HG03342 (cell line): Measurements from ENCODE around the gene AK5.
"Not testable (repeated sequence)": the region's sequence is repeated elsewhere in the genome, so short reads cannot be mapped to it uniquely, and the experiment has no call there.

ENCODE experiments used
- ATAC-seq: cut with Tn5 transposase; IDR thresholded peaks from one replicate; pipeline ENCODE4 v1.9.1; 2021; ENCODE audit warnings: mild to moderate bottlenecking, moderate library complexity; ENCODE audit not compliant: unreplicated experiment

Gene AK5

DNA sequence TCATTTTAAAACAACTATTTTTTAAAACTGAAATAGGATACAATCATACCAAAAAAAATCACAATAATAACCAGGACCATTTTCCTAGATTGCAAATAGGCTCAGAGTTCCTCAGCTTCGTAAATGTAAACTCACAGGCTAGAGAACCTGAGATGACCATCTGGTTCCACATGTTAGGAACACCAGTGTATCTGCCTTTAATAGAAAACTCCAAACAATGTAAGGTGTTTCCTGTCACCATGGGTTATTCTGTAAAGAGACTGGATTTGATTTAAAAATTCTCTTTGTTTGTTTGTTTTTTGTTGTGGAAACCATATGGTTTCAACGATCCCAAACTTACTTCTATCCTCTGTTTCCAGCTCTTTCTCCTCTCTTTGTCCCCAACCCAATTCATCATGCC is 203.1 kb downstream of the AK5 start:
- ATAC-seq, result no peak

DNA sequence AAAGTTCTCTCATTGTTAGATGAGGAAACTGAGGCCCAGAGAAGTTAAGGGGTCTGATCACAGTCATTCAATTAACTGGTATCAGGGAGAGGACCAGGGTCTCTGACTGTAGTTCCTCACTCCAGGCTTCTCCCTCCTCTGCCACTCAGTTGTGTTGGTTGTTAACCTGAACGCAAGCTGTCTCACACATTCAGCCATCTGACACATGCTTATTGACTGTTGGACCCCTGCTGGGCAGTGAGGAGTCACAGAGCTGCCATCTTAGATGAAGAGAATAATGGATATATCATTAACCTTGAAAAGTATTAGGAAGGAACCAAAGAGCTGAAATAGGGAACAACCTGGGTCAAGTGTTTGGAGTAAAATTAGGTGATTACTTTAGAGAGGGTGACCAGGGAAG is 205.8 kb downstream of the AK5 start:
- ATAC-seq, result no peak

DNA sequence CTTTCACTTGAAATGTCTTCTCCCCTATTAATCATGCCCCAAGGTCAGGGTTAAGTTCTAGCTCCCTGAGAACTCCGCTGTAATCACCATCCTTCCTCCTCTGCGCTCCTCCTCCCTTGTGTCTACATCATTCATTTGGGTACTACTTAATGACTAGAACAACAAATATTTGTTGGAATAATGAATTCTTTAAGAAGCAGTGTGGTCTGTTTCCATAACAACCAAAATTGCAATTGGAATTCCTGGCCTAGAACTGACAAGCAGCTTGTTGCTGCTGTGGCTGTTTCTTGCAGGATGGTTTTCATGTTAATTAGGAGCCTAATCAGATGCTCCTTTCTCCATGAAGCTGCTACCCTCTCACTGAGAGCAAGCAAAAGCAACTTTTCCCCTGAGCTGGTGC is 208.1 kb downstream of the AK5 start:
- ATAC-seq, result no peak

DNA sequence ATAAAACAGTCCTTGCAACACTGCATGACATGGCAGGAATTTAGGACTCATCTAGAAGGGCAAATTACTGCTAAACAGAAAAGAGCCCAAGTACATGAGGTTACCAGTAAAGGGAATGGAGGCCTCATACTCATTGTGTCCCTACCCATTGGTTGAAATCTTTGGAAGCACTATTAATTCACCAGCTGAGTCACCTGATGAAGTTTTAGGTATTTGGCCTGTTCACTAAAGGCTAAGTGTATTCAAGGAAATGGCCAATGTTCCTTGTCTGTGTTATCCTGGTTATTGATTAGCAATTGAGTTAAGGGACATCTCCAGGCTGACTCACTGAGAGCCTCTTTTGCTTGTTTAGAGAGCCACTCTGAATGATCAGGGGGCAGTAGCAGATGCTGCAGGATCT is 212.2 kb downstream of the AK5 start:
- no peak for ATAC-seq

DNA sequence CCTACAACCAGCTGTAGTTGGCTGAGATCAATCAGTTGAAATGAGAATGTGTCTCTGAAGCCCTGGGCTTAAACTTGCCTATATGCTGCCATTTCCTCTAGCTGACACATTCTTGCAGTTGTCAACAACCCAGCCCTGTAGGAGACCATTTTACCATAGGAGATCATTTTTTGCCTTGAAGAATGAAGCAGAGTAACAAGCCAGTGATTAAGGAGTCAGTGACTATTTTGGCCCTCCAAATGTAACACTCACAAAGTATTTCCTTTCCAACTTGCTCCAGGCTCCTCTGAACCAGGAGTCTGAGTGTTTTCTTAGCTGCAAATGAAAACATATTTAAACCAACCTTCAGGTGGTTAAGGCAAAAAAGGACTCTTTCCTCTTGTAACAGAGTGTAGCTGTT is 217.1 kb downstream of the AK5 start:
- ATAC-seq, result no peak

DNA sequence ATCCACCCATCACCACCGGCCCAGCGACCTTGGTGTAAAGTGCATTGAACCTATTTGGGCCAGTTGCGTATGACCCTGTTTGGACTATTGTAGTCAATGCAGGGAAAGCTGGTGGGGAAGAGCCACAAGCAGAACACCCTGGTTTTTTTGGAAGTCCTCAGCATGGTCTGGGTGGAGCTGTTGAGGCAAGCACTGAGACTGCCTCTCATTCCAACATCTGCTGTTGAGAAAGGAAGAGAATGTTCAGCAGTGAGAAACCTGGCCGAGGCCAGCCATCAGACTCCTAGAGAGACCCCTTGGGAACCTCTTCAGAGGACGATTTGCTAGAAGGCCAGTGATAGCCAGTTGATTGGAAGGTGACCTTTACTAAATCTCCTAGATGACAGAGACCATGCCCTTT is 217.6 kb downstream of the AK5 start:
- ATAC-seq, result no peak

DNA sequence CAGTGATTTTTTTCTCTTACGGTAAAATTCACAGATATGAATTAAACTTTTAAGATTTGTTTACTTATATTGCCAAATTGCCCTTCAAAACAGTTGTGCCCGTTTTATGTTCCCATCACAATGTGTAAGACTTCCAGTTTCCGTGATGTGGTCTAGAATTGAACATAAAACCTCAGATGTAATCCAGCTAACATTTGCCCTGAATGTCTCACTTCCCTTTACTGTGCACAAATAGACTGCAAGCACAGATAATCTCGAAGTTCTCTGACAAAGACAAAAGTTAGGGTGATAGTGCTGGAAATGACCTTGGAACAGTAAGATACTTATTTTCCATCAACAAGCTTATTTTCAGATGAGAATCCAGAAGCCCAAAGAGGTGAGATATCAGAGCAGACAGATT is 223.2 kb downstream of the AK5 start:
- ATAC-seq, result peak; percentile 51

DNA sequence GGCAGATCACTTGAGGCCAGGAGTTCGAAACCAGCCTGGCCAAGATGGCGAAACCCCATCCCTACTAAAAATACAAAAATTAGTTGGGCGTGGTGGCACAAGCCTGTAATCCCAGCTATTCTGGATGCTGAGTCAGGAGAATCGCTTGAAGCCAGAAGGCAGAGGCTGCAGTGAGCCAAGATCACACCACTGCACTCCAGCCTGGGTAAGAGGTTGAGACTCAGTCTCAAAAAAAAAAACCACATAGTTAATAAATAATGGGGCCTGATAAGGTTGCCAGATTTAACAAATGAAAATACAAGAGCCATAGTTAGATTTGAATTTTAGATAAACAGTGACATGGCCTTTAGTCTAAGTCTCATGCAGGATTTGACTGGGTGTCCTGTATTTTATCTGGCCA is 225.0 kb downstream of the AK5 start:
- no peak for ATAC-seq

DNA sequence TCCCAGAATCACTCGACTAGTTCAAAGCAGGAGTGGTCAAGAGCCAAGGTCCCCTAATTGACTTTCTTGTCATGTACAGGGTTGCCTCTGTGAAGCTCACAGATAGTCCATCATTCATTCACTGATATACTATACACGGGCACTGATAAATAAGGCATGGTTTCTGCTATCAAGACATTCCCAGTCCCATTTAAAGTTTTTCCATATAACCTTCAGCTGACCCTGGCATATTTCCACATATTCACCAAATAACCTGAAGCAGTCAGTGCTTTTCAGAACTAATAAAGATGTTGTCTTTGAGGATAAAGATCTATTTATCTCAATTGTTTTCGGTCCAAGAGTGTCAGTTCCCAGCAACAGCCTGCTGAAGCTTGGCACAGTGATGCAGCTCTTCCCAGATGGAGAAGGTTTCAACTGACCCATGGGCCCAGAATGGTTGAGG is 227.3 kb downstream of the AK5 start:
- no peak for ATAC-seq

DNA sequence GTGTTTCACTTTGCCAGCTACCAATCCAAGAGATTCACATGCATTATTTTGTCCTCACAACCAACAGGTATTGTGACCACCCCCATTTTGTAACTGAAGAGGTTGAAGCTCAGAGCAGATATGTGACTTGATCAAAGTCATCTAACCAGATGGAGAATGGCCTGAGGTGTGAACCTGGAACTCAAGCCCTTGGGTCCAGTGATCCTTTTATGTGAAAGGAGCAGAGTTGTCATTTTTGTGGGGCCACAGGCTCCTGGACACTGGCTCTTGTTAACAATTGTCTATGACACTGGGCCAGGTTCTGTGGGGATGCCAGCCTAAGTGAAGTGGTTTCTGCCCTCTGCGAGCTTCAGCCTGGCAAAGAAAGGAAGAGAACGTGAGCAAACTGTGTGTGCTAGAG is 228.1 kb downstream of the AK5 start:
- no peak for ATAC-seq

DNA sequence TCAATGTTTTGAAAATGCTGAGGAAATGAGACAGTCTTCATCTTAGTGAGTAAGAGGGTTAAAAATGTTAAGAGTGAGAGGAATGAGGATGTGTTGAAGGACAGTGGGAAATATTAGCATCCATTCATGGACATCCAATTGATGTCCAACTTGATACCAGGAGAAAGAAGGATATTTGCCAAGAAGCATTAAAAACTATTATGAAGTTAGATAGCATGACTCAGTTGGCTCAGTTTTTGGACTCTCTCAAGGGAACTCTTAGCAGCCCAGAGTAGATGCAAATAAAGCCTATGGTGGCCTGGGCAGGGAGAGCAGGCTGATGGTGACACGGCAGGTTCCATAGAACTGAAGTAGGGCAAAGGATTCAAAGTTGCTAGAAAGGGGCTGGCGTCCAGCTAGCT is 229.6 kb downstream of the AK5 start:
- ATAC-seq, result no peak

DNA sequence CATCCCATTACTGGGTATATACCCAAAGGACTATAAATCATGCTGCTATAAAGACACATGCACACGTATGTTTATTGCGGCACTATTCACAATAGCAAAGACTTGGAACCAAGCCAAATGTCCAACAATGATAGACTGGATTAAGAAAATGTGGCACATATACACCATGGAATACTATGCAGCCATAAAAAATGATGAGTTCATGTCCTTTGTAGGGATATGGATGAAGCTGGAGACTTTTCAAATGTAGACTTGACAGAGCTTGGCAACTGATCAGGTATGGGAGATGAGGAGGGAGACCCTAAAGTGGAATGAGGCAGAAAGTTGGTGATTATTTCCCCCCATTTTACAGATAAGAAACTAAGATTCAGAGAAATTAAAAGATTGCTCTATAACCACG is 230.8 kb downstream of the AK5 start:
- ATAC-seq, result not testable (repeated sequence)

DNA sequence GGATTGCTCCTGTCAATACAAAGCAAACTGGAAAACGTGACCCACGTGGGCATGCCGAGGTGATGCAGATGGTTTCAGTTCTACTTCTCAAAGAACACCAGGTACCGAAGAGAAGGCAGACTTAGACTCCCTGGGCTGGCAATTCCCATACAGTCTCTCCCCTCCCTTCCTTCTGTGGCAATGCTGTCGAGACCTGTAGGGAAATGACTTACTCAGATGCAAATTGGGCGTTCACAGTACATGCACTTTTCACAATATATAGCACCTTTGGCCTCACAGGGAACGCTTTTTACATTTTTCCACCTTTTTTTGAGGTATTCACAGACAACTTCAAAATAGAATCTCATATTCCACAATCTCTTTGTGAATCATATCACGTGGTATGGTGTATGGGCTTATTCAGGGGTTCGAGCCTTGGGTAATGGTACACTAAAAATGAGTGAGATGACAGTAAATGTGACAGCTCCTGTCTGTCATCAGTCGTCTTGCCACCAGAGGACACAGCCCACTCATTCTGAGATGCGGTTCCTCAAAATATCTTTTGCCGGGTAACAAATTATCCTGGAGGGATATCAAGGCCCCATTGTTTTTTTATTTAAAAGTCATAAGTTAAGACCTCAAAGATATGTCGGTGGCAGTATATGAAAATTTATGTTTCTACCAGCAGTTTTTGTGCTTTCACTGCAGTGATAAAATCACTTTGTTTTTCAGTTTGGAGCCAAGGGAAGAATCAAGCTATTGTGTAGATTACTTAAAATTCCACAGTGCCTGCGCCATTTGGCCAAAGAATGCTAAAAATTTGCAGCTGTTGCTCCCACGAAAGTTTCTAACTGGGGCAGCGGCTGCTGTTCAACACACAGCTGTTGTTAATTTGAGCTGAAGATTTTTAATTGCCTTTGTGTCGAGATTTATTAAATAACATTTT is 232.3 kb downstream of the AK5 start:
- no peak for ATAC-seq

DNA sequence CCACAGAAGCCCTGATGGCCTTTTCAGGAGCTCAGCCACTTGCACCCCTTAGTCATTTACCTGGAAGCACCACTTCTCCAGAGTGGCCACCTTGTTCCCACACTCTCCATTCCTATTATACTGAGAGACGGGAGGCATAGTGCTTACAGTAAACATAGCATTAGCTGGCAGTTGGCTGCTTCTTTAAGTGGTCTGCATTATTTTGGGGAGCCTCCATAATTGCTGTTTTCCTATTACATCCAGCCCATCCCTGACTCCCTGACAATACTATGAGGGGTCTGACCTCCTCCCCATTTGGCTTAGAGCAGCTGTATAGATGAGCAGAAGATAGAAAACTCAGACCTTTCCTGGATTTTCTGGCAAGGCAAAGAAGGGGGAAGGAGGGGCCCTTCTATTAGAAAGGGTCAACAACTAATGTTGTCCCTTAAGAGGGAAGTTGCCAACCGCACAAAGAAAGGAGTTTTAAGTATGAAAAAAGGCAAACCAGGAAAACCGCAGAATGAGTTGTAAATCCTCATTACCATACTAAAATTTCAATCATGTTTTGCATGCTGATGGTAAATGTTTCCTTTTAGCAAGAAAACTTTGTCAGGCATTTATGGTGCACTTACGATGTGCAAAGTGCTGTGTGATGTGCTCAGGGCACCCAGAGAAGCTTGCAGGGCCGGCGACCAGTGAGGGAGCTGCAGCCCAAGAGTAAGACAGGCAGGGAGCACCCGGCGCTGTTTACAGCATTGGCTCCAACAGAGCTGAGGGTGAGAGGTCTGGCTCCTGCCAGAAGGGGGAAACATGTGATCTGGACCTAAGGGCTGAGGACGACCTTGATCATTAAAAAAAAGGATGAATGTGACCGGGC is 233.3 kb downstream of the AK5 start:
- ATAC-seq, result no peak

DNA sequence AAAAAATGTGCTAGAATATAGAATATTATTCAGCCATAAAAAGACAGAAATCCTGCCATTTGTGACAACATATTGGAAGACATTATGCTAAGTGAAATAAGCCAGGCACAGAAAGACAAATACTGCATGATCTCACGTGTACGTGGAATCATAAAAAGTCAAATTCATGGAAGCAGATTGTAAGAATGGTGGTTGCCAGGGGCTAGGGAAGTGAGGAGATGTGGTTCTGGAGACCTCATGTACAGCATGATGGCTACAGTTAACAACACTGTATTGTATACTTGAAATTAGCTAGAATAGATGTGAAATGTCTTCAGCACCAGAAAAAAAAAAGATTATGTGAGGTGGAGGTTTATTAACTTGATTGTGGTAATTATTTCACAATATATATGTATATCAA is 234.3 kb downstream of the AK5 start:
- ATAC-seq, result no peak

DNA sequence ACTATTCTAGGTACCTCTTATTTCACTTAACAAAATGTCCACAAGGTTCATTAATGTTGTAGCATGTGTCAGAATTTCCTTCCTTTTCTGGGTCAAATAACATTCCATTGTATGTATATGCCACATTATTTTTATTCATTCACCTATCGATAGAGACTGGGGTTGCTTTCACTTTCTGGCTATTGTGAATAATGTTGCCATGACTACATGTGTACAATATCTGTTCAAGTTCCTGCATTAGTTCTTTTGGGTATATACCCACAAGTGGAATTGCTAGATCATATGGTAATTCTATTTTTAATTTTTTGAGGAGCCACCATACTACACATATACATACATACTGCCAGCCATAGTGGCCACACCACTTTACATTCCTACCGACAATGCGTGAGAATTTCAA is 242.2 kb downstream of the AK5 start:
- ATAC-seq, result no peak

DNA sequence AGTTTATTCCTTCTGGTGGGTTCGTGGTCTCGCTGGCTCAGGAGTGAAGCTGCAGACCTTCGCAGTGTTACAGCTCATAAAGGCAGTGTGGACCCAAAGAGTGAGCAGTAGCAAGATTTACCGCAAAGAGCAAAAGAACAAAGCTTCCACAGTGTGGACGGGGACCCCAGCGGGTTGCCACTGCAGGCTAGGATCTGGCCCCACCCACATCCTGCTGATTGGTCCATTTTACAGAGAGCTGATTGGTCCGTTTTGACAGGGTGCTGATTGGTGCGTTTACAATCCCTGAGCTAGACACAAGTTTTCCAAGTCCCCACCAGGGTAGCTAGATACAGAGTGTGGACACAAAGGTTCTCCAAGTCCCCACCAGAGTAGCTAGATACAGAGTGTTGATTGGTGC is 249.3 kb downstream of the AK5 start:
- not testable (repeated sequence) for ATAC-seq

DNA sequence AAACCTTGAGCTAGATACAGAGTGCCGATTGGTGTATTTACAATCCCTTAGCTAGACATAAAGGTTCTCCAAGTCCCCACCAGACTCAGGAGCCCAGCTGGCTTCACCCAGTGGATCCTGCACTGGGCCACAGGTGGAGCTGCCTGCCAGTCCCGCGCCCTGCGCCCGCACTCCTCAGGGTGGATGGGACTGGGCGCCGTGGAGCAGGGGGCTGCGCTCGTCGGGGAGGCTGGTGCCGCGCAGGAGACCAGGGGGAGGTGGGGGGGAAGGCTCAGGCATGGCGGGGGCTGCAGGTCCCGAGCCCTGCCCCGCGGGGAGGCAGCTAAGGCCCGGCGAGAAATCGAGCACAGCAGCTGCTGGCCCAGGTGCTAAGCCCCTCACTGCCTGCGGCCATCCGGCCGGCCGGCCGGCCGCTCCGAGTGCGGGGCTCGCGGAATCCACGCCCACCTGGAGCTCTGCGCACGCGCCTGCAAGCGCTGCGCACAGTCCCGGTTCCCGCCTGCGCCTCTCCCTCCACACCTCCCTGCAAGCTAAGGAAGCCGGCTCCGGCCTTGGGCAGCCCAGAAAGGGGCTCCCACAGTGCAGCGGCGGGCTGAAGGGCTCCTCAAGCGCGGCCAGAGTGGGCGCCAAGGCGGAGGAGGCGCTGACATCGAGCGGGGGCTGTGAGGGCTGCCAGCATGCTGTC is 249.9 kb downstream of the AK5 start:
- ATAC-seq, result not testable (repeated sequence)

DNA sequence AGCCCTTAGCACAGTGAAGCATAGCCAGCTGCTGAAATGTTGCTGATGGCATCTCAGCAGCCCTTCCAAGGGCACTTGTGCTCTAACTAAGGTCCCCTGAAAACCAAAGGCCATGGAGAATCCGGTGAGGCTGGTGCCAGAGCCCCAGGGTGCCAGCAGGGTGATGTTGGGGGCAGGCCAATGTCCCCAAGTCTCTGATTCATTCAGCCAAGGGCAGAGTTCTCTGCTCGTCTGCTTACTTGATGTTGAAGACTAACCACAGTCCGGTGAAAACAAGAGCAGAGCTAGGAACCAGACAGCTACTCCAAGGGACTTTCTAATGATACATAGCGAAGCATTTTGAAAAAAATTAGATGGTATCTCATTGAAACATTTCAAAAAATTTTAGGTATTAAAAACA is 250.8 kb downstream of the AK5 start:
- no peak for ATAC-seq

DNA sequence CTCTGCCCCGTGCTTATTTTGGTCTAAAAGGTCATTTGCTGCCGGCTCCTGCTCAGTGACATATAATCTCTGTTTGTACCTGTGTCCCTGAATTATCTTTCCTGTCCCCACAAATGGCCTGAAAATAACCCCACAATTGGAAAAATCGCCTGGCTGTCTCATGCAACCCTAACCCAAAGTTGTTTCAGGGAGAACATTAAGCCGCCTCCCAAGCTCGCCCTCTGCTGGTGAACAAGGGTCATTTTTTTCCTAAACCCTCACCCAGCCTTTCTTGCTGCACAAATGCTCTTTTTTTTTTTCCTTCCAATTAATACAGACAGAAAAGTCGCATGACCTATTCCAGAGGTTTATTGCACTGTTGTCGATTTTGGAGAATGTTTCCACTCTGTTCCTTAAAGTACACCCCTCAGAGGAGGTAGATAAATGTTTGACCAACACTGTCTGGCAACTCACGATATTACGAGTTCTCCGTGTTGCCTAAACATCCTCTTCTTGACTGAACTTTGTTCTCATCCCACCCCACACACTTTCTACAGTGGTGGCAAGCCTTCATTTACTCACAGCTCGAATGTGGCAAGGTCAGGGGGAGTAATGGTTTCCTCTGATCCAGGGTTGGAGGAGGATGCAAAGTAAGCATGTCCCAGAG is 252.0 kb downstream of the AK5 start:
- peak; percentile 58 for ATAC-seq

DNA sequence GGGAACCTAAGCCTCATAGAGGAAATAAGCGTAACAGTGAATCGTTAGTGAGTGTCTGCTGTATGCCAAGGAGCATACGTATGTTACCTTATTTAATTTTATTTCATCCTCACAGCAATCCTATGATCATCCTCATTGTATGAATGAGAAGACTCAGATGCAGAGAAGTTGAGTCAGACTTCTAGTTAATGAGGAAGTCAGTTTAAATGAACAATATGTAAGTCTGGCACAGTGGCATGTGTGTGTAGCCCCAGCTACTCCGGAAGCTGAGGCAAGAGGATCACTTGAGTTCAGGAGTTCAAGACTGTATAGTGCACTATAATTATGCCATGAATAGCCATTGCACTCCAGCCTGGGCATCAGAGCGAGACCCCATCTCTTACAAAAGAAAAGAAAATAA is 252.6 kb downstream of the AK5 start:
- ATAC-seq, result no peak
